IMR-90 (cell line): ENCODE results near the gene KLK8.

ENCODE experiments used
- CEBPB ChIP-seq: IDR thresholded peaks from 2 replicates; pipeline ENCODE4 v1.6.1; 2012; ENCODE audit warnings: low read depth, low read length, improper control_type of control experiment
- CTCF ChIP-seq: conservative IDR thresholded peaks from 2 replicates; pipeline ENCODE4 v1.5.1; 2012; ENCODE audit warnings: mild to moderate bottlenecking, low read depth, low read length, improper control_type of control experiment
- ELK1 ChIP-seq: fragments of 150-350 bp; IDR thresholded peaks from 2 replicates; pipeline ENCODE4 v1.6.1; 2016; ENCODE audit warnings: low read depth, mild to moderate bottlenecking, low read length, moderate library complexity, borderline replicate concordance
- FOS ChIP-seq: fragments of 150-350 bp; IDR thresholded peaks from 2 replicates; pipeline ENCODE4 v1.6.1; 2016; ENCODE audit warnings: low read depth, low read length
- MAFK ChIP-seq: IDR thresholded peaks from 2 replicates; pipeline ENCODE4 v1.6.1; 2012; ENCODE audit warnings: low read depth, low read length, improper control_type of control experiment
- POLR2A ChIP-seq: IDR thresholded peaks from 2 replicates; pipeline ENCODE4 v1.6.1; 2012; ENCODE audit warnings: mild to moderate bottlenecking, low read depth, low read length
- SMC3 ChIP-seq: fragments of 150-350 bp; IDR thresholded peaks from 2 replicates; pipeline ENCODE4 v1.6.1; 2016; ENCODE audit warnings: low read depth, mild to moderate bottlenecking, antibody characterized with exemption, low read length, moderate library complexity
- USF2 ChIP-seq: fragments of 150-350 bp; IDR thresholded peaks from 2 replicates; pipeline ENCODE4 v1.6.1; 2017; ENCODE audit warnings: mild to moderate bottlenecking, antibody characterized with exemption, low read length, low read depth

- TF ChIP-seq POLR2A = no peak
- no peak for TF ChIP-seq CEBPB
- no peak for TF ChIP-seq CTCF
- no peak for TF ChIP-seq ELK1
- TF ChIP-seq MAFK = no peak
- TF ChIP-seq USF2 = no peak
- no peak for TF ChIP-seq FOS
- TF ChIP-seq SMC3 = no peak
Observed at GRCh38 chr19:50949861-50950260, 51.5 kb downstream of the KLK8 start.
